Prostate gland (tissue), 2 donors: ENCODE data around the gene TICRR. TPM values are rescaled to one million over a fixed set of nuclear protein-coding genes. Genes with fewer than 3 reads are reported as not detected.

Experiments used
- DNase-seq: peaks from one replicate; pipeline ENCODE4 v3.0.0-alpha.2; 2019; ENCODE audit warnings: low spot score
- H3K27ac ChIP-seq, 2 donors: fragments of 200-600 bp; sonication (generic); 2 replicates each; pipeline ENCODE4 v1.5.1; 2017 to 2019
- H3K27me3 ChIP-seq: fragments of 200-600 bp; sonication (generic); replicated peaks from 2 replicates; pipeline ENCODE4 v1.5.1; 2019; ENCODE audit not compliant: insufficient read depth
- H3K36me3 ChIP-seq, 2 donors: fragments of 200-600 bp; sonication (generic); 1 replicate in 1 of 2; 2 replicates in 1 of 2; pipeline versions ENCODE4 v1.5.1 to v1.8.1; 2017 to 2019
- H3K4me1 ChIP-seq: fragments of 200-600 bp; sonication (generic); replicated peaks from 2 replicates; pipeline ENCODE4 v1.5.1; 2019
- H3K4me3 ChIP-seq, 2 donors: fragments of 200-600 bp; sonication (generic); 2 replicates each; pipeline ENCODE4 v1.5.1; 2017 to 2019
- H3K9me3 ChIP-seq: fragments of 200-600 bp; sonication (generic); 2 replicates; pipeline ENCODE4 v1.5.1; 2017
- CTCF ChIP-seq, 4 experiments: fragments of 200-600 bp in 2 of 4; fragments of 450-650 bp in 2 of 4; sonication (generic) in 2 of 4; IDR thresholded peaks; 1 replicate in 3 of 4; 2 replicates in 1 of 4; pipeline ENCODE4 v1.5.1; 2016 to 2019; ENCODE audit warnings: antibody characterized with exemption in 4 of 4, mild to moderate bottlenecking in 2 of 4, moderate library complexity in 2 of 4
- POLR2A ChIP-seq: fragments of 450-650 bp; IDR thresholded peaks from one replicate; pipeline ENCODE4 v1.6.1; 2016; ENCODE audit warnings: antibody characterized with exemption, mild to moderate bottlenecking
- POLR2AphosphoS5 ChIP-seq: sonication (generic); formaldehyde crosslinking; IDR thresholded peaks from one replicate; pipeline ENCODE4 v1.6.1; 2017; ENCODE audit warnings: antibody characterized with exemption
- WGBS: methylation state at CpG from one replicate; pipeline ENCODE4 v1.1.5; 2018; 5-methylcytosine and 5-hydroxymethylcytosine counted together
- intact Hi-C: fragments of 100-400 bp; cut with DNase I; formaldehyde crosslinking; loops from one replicate; pipeline ENCODE4 v1.14.2; 2022
- total RNA-seq, 2 donors: library from RNA; depleted of rRNA; stranded (reverse); fragments of >200 nt; gene quantifications; one replicate each; pipeline ENCODE4 v1.1.0, GENCODE V29; 2016

Gene TICRR
- total RNA-seq, 2 donors from 2014 or later, result 0.55 to 4.1 TPM

GRCh38 chr15:89627256-89627970, 52.1 kb downstream of the TICRR start:
- 92% methylated on average over 8 of the region's 8 CpGs for WGBS
- no peaks in the 10 kb centered on the region for H3K36me3 ChIP-seq
- intact Hi-C loops, result no loop called here
- H3K4me1 ChIP-seq, result no peaks in the 10 kb centered on the region
- no peak overlapping the region for H3K27ac ChIP-seq
- H3K27me3 ChIP-seq, result no peaks in the 10 kb centered on the region
- TF ChIP-seq CTCF (IDR thresholded peaks at IDR 0.05) (no peak), POLR2AphosphoS5 (no peak), POLR2A (no peak)
- no peaks in the 10 kb centered on the region for H3K9me3 ChIP-seq
- H3K4me3 ChIP-seq, result no peak overlapping the region
- DNase-seq, result no peak

GRCh38 chr15:89628301-89628700, 53.0 kb downstream of the TICRR start:
- no peak for TF ChIP-seq POLR2A
- TF ChIP-seq POLR2AphosphoS5, result no peak
- no peak for TF ChIP-seq CTCF (IDR thresholded peaks at IDR 0.05)
- intact Hi-C loops, result no loop called here
- DNase-seq, result no peak
- Histone ChIP-seq H3K9me3 (no peaks in the 10 kb centered on the region), H3K4me1 (no peaks in the 10 kb centered on the region), H3K36me3 (no peaks in the 10 kb centered on the region), H3K4me3 (no peak overlapping the region), H3K27me3 (no peaks in the 10 kb centered on the region), H3K27ac (no peak overlapping the region)
- 77% methylated on average over 21 of the region's 21 CpGs for WGBS

- Histone ChIP-seq H3K4me1 (no peaks in the 10 kb centered on the region), H3K9me3 (no peaks in the 10 kb centered on the region), H3K27me3 (no peaks in the 10 kb centered on the region), H3K27ac (no peak overlapping the region), H3K36me3 (no peaks in the 10 kb centered on the region), H3K4me3 (no peak overlapping the region)
- TF ChIP-seq POLR2AphosphoS5 (no peak), CTCF (IDR thresholded peaks at IDR 0.05) (no peak), POLR2A (no peak)
- WGBS, result 89% methylated on average over 27 of the region's 30 CpGs
- no peak for DNase-seq
- intact Hi-C loops, result no loop called here
Observed at GRCh38 chr15:89628806-89629715, 53.8 kb downstream of the TICRR start.

- no peaks in the 10 kb centered on the region for H3K9me3 ChIP-seq
- no peaks in the 10 kb centered on the region for H3K27me3 ChIP-seq
Observed at GRCh38 chr15:89629829-89630228, 54.6 kb downstream of the TICRR start.

More at GRCh38 chr15:89629829-89630228, 54.6 kb downstream of the TICRR start:
- H3K27ac ChIP-seq, result no peak overlapping the region
- no peak overlapping the region for H3K4me3 ChIP-seq
- TF ChIP-seq POLR2A (no peak), CTCF (IDR thresholded peaks at IDR 0.05) (no peak), POLR2AphosphoS5 (no peak)
- no peaks in the 10 kb centered on the region for H3K4me1 ChIP-seq
- no peak for DNase-seq
- no peaks in the 10 kb centered on the region for H3K36me3 ChIP-seq
- 95% methylated on average over 5 of the region's 5 CpGs for WGBS
- intact Hi-C loops, result no loop called here
